Liver (tissue), 3 donors: ENCODE data around the gene WDR17.

ENCODE experiments used
- EGR1 ChIP-seq, 2 donors: IDR thresholded peaks; 2 replicates each; pipeline ENCODE4 v1.6.1; 2016 to 2018; ENCODE audit warnings: antibody characterized with exemption in 2 of 2, low read depth in 2 of 2
- GABPA ChIP-seq, 2 donors: IDR thresholded peaks in 1 of 2; conservative IDR thresholded peaks in 1 of 2; 2 replicates each; pipeline ENCODE4 v1.6.1; 2016; ENCODE audit warnings: antibody characterized with exemption in 2 of 2, mild to moderate bottlenecking in 1 of 2, moderate library complexity in 1 of 2
- HNF4G ChIP-seq: IDR thresholded peaks from 2 replicates; pipeline ENCODE4 v1.6.1; 2016; ENCODE audit warnings: antibody characterized with exemption
- JUND ChIP-seq, 2 donors: IDR thresholded peaks; 2 replicates each; pipeline ENCODE4 v1.6.1; 2016; ENCODE audit warnings: antibody characterized with exemption in 2 of 2
- RAD21 ChIP-seq, 2 donors: IDR thresholded peaks; 2 replicates each; pipeline ENCODE4 v1.6.1; 2016; ENCODE audit warnings: antibody characterized with exemption in 2 of 2, mild to moderate bottlenecking in 2 of 2
- SP1 ChIP-seq: IDR thresholded peaks from 2 replicates; pipeline ENCODE4 v1.6.1; 2018; ENCODE audit warnings: antibody characterized with exemption, mild to moderate bottlenecking
- TAF1 ChIP-seq: conservative IDR thresholded peaks from 2 replicates; pipeline ENCODE4 v1.6.1; 2016; ENCODE audit warnings: antibody characterized with exemption, mild to moderate bottlenecking
- YY1 ChIP-seq: IDR thresholded peaks from 2 replicates; pipeline ENCODE4 v1.6.1; 2016; ENCODE audit warnings: antibody characterized with exemption, mild to moderate bottlenecking
- TF ChIP-seq, protein P1 (sequence below): fragments of 150-350 bp; IDR thresholded peaks from 2 replicates; pipeline ENCODE4 v1.5.1; 2017; ENCODE audit warnings: improper control_type of control experiment, low read depth, low read length; ENCODE audit not compliant: missing input control
- TF ChIP-seq, protein P2 (sequence below): IDR thresholded peaks from 2 replicates; pipeline ENCODE4 v1.6.1; 2016; ENCODE audit warnings: antibody characterized with exemption
- TF ChIP-seq, protein P3 (sequence below): IDR thresholded peaks from 2 replicates; pipeline ENCODE4 v1.6.1; 2016; ENCODE audit warnings: antibody characterized with exemption
- TF ChIP-seq, protein P4 (sequence below): IDR thresholded peaks from 2 replicates; pipeline ENCODE4 v1.6.1; 2016; ENCODE audit warnings: antibody characterized with exemption, mild to moderate bottlenecking
- donor health status: healthy.
- donor health status: healthy.

DNA sequence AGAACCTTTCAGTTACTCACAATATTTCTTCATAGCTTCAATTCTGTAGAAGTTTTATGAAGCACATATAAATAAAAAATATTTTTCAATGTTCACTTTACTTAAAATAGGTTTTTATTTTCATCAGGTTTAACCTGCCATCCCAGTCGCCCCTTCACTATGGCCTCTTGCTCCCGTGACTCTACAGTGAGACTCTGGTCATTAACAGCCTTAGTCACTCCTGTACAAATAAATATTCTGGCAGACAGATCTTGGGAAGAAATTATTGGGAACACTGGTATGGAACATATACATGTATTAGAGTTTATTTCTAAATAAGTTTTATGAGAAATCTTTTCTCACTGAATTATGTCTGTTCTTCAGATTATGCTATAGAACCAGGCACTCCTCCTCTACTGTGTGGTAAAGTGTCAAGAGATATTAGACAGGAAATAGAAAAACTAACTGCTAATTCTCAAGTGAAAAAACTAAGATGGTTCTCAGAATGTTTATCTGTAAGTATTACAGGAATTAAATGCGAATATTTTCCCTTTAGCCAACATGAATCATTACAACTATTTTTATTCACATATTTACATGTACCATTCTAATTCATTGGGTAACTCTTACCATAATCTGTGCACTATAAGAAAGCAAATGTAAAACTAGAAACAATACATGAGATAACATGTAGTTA, 84.2 kb downstream of the WDR17 start:
- TF ChIP-seq, protein P1, sequence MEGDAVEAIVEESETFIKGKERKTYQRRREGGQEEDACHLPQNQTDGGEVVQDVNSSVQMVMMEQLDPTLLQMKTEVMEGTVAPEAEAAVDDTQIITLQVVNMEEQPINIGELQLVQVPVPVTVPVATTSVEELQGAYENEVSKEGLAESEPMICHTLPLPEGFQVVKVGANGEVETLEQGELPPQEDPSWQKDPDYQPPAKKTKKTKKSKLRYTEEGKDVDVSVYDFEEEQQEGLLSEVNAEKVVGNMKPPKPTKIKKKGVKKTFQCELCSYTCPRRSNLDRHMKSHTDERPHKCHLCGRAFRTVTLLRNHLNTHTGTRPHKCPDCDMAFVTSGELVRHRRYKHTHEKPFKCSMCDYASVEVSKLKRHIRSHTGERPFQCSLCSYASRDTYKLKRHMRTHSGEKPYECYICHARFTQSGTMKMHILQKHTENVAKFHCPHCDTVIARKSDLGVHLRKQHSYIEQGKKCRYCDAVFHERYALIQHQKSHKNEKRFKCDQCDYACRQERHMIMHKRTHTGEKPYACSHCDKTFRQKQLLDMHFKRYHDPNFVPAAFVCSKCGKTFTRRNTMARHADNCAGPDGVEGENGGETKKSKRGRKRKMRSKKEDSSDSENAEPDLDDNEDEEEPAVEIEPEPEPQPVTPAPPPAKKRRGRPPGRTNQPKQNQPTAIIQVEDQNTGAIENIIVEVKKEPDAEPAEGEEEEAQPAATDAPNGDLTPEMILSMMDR: no peak
- TF ChIP-seq EGR1 (IDR thresholded peaks at IDR 0.05; ENCODE audit: low read depth in 2 of 2): no peak
- TF ChIP-seq GABPA (IDR thresholded peaks at IDR 0.05 in 1 of 2, conservative IDR thresholded peaks at IDR 0.05 in 1 of 2): no peak
- TF ChIP-seq, protein P2, sequence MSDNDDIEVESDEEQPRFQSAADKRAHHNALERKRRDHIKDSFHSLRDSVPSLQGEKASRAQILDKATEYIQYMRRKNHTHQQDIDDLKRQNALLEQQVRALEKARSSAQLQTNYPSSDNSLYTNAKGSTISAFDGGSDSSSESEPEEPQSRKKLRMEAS: no peak
- TF ChIP-seq, protein P3, sequence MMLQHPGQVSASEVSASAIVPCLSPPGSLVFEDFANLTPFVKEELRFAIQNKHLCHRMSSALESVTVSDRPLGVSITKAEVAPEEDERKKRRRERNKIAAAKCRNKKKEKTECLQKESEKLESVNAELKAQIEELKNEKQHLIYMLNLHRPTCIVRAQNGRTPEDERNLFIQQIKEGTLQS: no peak
- TF ChIP-seq, protein P4, sequence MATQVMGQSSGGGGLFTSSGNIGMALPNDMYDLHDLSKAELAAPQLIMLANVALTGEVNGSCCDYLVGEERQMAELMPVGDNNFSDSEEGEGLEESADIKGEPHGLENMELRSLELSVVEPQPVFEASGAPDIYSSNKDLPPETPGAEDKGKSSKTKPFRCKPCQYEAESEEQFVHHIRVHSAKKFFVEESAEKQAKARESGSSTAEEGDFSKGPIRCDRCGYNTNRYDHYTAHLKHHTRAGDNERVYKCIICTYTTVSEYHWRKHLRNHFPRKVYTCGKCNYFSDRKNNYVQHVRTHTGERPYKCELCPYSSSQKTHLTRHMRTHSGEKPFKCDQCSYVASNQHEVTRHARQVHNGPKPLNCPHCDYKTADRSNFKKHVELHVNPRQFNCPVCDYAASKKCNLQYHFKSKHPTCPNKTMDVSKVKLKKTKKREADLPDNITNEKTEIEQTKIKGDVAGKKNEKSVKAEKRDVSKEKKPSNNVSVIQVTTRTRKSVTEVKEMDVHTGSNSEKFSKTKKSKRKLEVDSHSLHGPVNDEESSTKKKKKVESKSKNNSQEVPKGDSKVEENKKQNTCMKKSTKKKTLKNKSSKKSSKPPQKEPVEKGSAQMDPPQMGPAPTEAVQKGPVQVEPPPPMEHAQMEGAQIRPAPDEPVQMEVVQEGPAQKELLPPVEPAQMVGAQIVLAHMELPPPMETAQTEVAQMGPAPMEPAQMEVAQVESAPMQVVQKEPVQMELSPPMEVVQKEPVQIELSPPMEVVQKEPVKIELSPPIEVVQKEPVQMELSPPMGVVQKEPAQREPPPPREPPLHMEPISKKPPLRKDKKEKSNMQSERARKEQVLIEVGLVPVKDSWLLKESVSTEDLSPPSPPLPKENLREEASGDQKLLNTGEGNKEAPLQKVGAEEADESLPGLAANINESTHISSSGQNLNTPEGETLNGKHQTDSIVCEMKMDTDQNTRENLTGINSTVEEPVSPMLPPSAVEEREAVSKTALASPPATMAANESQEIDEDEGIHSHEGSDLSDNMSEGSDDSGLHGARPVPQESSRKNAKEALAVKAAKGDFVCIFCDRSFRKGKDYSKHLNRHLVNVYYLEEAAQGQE: no peak
- no peak for TF ChIP-seq YY1
- TF ChIP-seq TAF1: no peak
- no peak for TF ChIP-seq HNF4G
- TF ChIP-seq SP1: no peak
- TF ChIP-seq JUND (IDR thresholded peaks at IDR 0.05): no peak
- TF ChIP-seq RAD21 (IDR thresholded peaks at IDR 0.05): no peak
